KMS-11 (cell line): ENCODE results near the gene MAPK14.

ENCODE experiments used
- H2AFZ ChIP-seq: fragments of 200-600 bp; sonication (generic); 2 replicates; pipeline ENCODE4 v1.6.1; 2016; ENCODE audit warnings: antibody characterized with exemption, mixed run types, low read depth
- H3K27ac ChIP-seq: fragments of 200-600 bp; sonication (generic); 2 replicates; pipeline ENCODE4 v1.6.1; 2016; ENCODE audit warnings: mild to moderate bottlenecking, mixed run types
- H3K27me3 ChIP-seq: fragments of 200-600 bp; sonication (generic); 2 replicates; pipeline ENCODE4 v1.6.1; 2017; ENCODE audit warnings: mild to moderate bottlenecking, low read depth, mixed run types, moderate library complexity; ENCODE audit not compliant: insufficient read depth
- H3K36me3 ChIP-seq: fragments of 200-600 bp; sonication (generic); 2 replicates; pipeline ENCODE4 v1.6.1; 2017; ENCODE audit warnings: mild to moderate bottlenecking, mixed run types; ENCODE audit not compliant: insufficient read depth
- H3K4me1 ChIP-seq: fragments of 200-600 bp; sonication (generic); 2 replicates; pipeline ENCODE4 v1.6.1; 2016; ENCODE audit warnings: mild to moderate bottlenecking, low read depth, mixed run types; ENCODE audit not compliant: poor library complexity, severe bottlenecking
- H3K4me2 ChIP-seq: fragments of 200-600 bp; sonication (generic); 2 replicates; pipeline ENCODE4 v1.7.0; 2016; ENCODE audit warnings: mild to moderate bottlenecking, mixed run types
- H3K4me3 ChIP-seq: fragments of 200-600 bp; sonication (generic); IDR thresholded peaks from 2 replicates; pipeline ENCODE4 v1.6.1; 2017; ENCODE audit warnings: low read depth, low read length, mixed read lengths; ENCODE audit not compliant: insufficient read depth
- H3K79me2 ChIP-seq: fragments of 200-600 bp; sonication (generic); 2 replicates; pipeline ENCODE4 v1.6.1; 2016; ENCODE audit warnings: low read depth, mixed run types; ENCODE audit not compliant: insufficient read depth
- H3K9ac ChIP-seq: fragments of 200-600 bp; sonication (generic); 2 replicates; pipeline ENCODE4 v1.6.1; 2016; ENCODE audit warnings: mild to moderate bottlenecking, mixed run types
- H4K20me1 ChIP-seq: fragments of 200-600 bp; sonication (generic); 2 replicates; pipeline ENCODE4 v1.6.1; 2016; ENCODE audit warnings: mild to moderate bottlenecking, mixed run types; ENCODE audit not compliant: insufficient read depth
- TF ChIP-seq, protein P1 (sequence below): fragments of 200-600 bp; sonication (generic); conservative IDR thresholded peaks from 2 replicates; pipeline ENCODE4 v1.6.1; 2017; ENCODE audit warnings: low read depth, mild to moderate bottlenecking, antibody characterized with exemption, low read length, moderate library complexity, mixed read lengths

The MAPK14 gene

DNA sequence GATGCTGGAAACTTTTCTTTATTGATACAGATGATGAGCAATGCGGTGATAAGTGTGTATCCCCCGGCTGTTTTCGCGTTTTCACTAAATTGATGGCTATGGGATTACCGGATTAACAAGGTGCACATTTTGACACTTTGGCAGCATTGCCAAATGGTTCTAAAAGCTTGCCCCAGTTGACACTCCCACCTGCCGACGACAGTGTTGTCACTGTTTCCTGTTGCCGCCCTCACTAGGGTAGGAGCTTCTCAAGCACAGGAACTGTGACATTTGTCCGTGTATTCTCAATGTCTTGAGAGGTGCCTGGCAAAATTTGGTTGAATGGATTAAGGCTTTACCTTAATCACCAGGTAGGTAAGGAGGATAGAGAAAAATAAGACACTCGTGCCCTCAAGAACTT, 92.9 kb downstream of the MAPK14 start:
- Histone ChIP-seq H3K4me3 (no peak overlapping the region), H3K4me2 (no peak overlapping the region), H3K9ac (no peak overlapping the region)

DNA sequence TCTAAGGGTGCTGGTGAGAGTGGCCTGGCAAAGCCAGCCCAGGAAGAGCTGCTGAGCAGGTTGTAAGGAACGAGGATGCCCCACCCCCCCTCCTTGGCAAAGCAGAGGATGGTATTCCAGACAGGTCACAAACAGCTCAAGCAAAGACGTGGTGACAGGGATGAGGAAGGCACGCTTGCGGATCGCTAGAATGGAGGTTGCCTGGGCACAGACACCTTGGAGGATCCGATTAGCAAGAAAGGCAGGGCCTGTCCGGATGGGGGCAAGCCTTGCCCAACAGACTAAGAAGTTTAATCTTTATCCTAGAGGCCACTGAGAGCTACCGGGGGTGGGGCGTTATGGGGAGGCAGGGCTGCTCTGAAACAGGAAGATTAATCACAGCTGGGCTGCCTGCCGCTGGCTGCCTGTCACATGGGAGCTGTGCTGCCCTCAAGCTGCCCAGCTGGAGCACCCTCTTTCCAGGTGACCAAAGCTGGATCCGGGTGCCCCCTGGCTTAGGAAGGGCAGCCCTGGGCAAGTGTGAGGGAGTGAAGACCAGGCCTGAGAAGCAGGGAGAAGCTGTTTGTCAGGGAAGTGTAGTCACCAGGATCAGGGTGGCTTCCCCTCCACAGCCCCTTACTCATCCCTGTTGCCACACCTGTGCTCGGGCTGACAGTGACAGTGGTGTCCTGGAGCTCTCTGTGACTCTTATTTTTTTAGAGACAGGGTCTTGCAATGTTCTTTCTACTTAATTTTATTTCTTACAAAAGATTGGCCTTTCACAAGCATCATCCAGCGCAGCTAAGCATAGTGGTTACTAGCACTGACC, 93.6 kb downstream of the MAPK14 start:
- H3K4me3 ChIP-seq, result no peak overlapping the region
- no peak overlapping the region for H3K9ac ChIP-seq
- peaks cover 43% of the 10 kb centered on the region for H3K4me1 ChIP-seq
- no peaks in the 10 kb centered on the region for H3K36me3 ChIP-seq
- no peak overlapping the region for H3K27ac ChIP-seq
- H3K79me2 ChIP-seq, result no peaks in the 10 kb centered on the region
- no peaks in the 10 kb centered on the region for H4K20me1 ChIP-seq
- TF ChIP-seq, protein P1, sequence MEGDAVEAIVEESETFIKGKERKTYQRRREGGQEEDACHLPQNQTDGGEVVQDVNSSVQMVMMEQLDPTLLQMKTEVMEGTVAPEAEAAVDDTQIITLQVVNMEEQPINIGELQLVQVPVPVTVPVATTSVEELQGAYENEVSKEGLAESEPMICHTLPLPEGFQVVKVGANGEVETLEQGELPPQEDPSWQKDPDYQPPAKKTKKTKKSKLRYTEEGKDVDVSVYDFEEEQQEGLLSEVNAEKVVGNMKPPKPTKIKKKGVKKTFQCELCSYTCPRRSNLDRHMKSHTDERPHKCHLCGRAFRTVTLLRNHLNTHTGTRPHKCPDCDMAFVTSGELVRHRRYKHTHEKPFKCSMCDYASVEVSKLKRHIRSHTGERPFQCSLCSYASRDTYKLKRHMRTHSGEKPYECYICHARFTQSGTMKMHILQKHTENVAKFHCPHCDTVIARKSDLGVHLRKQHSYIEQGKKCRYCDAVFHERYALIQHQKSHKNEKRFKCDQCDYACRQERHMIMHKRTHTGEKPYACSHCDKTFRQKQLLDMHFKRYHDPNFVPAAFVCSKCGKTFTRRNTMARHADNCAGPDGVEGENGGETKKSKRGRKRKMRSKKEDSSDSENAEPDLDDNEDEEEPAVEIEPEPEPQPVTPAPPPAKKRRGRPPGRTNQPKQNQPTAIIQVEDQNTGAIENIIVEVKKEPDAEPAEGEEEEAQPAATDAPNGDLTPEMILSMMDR, result no peak
- H3K27me3 ChIP-seq, result no peaks in the 10 kb centered on the region
- H2AFZ ChIP-seq, result no peak overlapping the region
- H3K4me2 ChIP-seq, result no peak overlapping the region

More for the DNA sequence above, 92.9 kb downstream of the MAPK14 start:
- Histone ChIP-seq H3K36me3 (no peaks in the 10 kb centered on the region), H3K79me2 (no peaks in the 10 kb centered on the region), H3K27me3 (no peaks in the 10 kb centered on the region), H4K20me1 (no peaks in the 10 kb centered on the region), H3K27ac (no peak overlapping the region), H2AFZ (no peak overlapping the region), H3K4me1 (peaks cover 50% of the 10 kb centered on the region)
- TF ChIP-seq, protein P1, result no peak

DNA sequence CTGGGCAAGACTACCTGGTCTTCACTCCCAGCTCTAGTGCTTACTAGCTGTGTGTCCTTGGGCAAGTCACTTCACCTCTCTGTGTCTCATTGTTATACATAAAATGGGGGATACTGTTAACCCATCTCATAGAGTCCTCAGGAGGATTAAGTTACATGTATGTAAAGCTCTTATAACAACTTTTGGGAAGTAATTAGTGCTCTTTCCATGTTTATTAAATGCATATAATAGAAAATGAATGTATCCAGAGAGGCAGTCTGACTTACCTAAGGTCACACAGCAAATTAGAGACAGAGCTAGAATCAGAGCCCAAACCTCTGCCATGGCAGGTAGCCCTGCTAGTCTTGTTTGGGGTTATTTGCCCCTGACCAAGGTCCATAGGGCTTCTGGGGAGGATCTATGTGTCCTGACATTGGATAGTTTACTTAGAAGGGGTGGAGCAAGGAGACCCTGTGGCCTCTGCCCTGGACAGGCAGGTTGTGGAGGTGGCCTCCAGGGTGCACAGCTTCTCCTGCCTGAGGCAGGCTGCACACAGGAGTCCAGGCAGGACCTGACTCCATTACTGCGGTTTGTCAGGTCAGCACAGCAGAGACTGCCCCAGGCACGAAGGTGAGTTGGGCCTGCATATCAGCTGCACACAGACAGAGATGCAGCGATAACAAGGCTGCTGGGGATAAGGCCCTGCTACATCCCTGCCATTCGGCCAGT, 94.3 kb downstream of the MAPK14 start:
- Histone ChIP-seq H3K4me3 (no peak overlapping the region), H3K4me2 (no peak overlapping the region), H4K20me1 (no peaks in the 10 kb centered on the region), H3K79me2 (no peaks in the 10 kb centered on the region), H3K27me3 (no peaks in the 10 kb centered on the region), H2AFZ (no peak overlapping the region), H3K27ac (no peak overlapping the region), H3K9ac (no peak overlapping the region), H3K36me3 (no peaks in the 10 kb centered on the region), H3K4me1 (peaks cover 41% of the 10 kb centered on the region)
- TF ChIP-seq, protein P1, result no peak

DNA sequence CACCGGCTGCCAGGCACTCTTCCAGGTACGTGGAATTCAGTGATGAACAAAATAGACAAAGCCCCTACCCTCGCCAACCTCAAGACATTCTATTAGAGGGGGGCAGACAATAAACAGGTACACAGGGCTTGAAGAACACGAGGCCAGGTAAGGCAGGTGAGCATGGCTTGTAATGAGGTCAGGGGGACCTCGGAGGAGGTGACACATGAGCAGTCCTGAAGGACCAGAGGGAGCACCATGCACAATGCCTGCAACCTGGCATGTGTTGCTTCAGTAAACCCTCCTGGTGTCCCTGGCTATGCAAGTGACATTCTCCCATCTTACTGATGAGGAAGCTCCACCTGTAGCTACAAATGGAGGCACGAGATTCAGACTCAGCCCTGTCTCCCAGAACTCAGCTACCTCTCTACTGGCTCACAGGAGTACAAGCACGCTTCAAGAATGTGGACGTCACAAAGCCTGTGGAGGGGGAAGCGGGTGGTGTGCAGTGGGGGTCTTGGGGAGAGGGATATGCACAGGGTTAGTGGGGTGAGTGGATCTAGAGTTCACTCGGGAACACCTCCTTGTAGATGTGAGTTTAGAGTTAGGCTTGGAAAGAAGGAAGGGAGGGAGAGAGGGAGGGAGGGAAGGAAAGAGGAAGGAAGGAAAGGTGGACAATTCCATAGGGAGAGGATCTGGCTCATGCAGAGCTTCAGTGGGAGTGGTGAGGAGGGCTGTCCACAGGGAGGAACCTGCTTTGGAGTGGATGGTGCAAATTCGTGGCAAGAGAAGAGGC, 95.1 kb downstream of the MAPK14 start:
- Histone ChIP-seq H2AFZ (no peak overlapping the region), H3K27ac (no peak overlapping the region), H3K27me3 (no peaks in the 10 kb centered on the region), H3K9ac (no peak overlapping the region), H3K4me1 (peaks cover 34% of the 10 kb centered on the region), H3K4me2 (no peak overlapping the region), H4K20me1 (no peaks in the 10 kb centered on the region), H3K79me2 (no peaks in the 10 kb centered on the region), H3K36me3 (no peaks in the 10 kb centered on the region), H3K4me3 (no peak overlapping the region)
- TF ChIP-seq, protein P1, result no peak
